8988T (cell line): Measurements from ENCODE around the gene KLF8.

Experiments
- DNase-seq: peaks from one replicate; pipeline ENCODE4 v3.0.0; 2011

KLF8 gene

GRCh38 chrX:56310581-56310980 is 78.4 kb downstream of the KLF8 start:
- no peak for DNase-seq

GRCh38 chrX:56313308-56313707 is 81.2 kb downstream of the KLF8 start:
- DNase-seq, result no peak

DNA sequence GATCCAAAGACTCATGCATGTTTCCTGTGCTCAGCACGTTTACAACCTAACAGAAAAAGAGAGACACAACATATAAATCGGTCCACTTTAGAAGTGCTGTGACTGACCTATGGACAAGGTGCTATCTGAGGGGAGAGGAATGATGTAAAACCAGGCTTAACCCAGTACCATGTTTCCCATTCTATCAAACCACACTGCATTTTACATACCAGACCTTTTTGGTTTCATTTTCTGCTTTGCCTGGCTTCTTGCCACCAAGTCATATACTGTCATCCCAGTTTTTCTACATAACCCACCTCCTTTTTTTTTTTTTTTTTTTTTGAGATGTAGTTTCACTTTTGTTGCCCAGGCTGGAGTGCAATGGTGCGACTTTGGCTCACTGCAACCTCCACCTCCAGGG is 82.2 kb downstream of the KLF8 start:
- DNase-seq, result no peak

- DNase-seq, result no peak
Observed at GRCh38 chrX:56318076-56318475, 85.9 kb downstream of the KLF8 start.

DNA sequence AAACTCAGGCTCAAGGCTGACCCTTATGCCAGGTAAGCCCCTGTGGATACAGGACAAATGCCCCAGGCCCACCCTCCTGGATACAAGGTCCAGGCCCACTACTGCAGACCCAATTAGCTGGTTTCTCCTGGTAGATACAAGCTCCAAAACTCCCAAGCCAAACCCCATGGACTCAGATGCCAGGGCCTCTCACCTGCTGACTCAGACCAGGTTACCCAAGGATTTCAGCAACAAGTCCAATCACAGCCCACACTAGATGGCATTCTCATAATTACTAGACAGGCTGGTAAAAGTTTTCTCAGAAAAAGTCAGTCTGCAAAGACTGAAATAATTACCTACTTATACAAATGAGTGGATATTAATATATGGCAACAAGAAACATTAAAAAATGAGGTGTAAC is 87.0 kb downstream of the KLF8 start:
- DNase-seq, result no peak
